ENCODE data around the gene DCLK1.
"Not testable (repeated sequence)": the region's sequence is repeated elsewhere in the genome, so short reads cannot be mapped to it uniquely, and the experiment has no call there.

Gene DCLK1

DNA sequence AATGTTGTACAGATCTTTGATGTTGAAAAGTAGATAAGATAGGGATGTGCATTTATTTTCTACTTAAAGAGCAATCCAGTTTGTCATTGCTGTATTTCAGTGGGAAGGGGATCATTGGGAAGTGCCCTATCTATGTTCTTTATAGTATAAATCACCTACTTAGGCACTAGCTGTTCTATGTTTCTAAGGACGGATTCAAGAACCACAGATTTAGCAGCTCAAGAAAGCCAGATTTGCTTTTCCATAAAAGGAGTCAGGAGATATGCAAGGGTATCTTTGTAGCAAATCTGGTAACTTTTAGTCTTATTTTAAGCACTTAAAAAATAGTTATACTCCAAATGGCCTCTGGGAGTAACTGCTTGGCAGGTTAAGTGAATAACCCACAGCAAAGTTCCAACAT, 23.7 kb downstream of the DCLK1 start:
- TF ChIP-seq, protein P1, sequence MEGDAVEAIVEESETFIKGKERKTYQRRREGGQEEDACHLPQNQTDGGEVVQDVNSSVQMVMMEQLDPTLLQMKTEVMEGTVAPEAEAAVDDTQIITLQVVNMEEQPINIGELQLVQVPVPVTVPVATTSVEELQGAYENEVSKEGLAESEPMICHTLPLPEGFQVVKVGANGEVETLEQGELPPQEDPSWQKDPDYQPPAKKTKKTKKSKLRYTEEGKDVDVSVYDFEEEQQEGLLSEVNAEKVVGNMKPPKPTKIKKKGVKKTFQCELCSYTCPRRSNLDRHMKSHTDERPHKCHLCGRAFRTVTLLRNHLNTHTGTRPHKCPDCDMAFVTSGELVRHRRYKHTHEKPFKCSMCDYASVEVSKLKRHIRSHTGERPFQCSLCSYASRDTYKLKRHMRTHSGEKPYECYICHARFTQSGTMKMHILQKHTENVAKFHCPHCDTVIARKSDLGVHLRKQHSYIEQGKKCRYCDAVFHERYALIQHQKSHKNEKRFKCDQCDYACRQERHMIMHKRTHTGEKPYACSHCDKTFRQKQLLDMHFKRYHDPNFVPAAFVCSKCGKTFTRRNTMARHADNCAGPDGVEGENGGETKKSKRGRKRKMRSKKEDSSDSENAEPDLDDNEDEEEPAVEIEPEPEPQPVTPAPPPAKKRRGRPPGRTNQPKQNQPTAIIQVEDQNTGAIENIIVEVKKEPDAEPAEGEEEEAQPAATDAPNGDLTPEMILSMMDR (conservative IDR thresholded peaks at IDR 0.05; ENCODE audit: low read depth, low read length) = no peak
- H3K4me2 ChIP-seq = no peak overlapping the region
- H3K4me3 ChIP-seq (IDR thresholded peaks at IDR 0.05; ENCODE audit: insufficient read depth, low read depth, low read length) = no peak overlapping the region
- H3K9ac ChIP-seq = no peak overlapping the region
- no peaks in the 10 kb centered on the region for H3K4me1 ChIP-seq (ENCODE audit: low read depth, poor library complexity, severe bottlenecking)
- H3K27me3 ChIP-seq (ENCODE audit: insufficient read depth, low read depth) = no peaks in the 10 kb centered on the region
- no peak overlapping the region for H2AFZ ChIP-seq (ENCODE audit: low read depth)
- no peaks in the 10 kb centered on the region for H3K36me3 ChIP-seq (ENCODE audit: insufficient read depth)
- H4K20me1 ChIP-seq (ENCODE audit: insufficient read depth) = no peaks in the 10 kb centered on the region
- H3K79me2 ChIP-seq (ENCODE audit: insufficient read depth, low read depth) = no peaks in the 10 kb centered on the region
- H3K27ac ChIP-seq = no peak overlapping the region

DNA sequence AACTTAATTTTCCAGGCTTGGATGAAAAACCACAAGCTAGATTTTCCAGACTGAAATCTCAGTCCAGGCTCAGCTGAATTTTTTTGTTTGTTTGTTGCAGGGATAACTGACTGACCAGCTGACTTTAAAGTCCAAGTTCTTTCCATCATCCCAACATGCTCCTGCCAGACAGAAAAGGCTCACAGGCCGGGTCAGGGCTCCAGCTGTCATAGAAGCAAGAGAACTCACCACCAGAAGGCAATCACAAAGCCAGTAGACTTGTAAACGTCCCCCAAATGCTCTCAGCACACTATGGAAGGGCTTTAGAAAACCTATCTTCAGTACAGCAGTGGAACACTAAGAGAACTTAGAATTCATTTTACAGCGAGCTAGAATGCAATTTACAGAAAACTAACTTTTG, 25.5 kb downstream of the DCLK1 start:
- Histone ChIP-seq H3K27ac (no peak overlapping the region), H4K20me1 (ENCODE audit: insufficient read depth) (no peaks in the 10 kb centered on the region), H2AFZ (ENCODE audit: low read depth) (no peak overlapping the region), H3K27me3 (ENCODE audit: insufficient read depth, low read depth) (no peaks in the 10 kb centered on the region), H3K4me2 (no peak overlapping the region), H3K79me2 (ENCODE audit: insufficient read depth, low read depth) (no peaks in the 10 kb centered on the region), H3K4me1 (ENCODE audit: low read depth, poor library complexity, severe bottlenecking) (no peaks in the 10 kb centered on the region), H3K9ac (no peak overlapping the region), H3K4me3 (IDR thresholded peaks at IDR 0.05; ENCODE audit: insufficient read depth, low read depth, low read length) (no peak overlapping the region), H3K36me3 (ENCODE audit: insufficient read depth) (no peaks in the 10 kb centered on the region)
- TF ChIP-seq, protein P1 (conservative IDR thresholded peaks at IDR 0.05; ENCODE audit: low read depth, low read length) = no peak

DNA sequence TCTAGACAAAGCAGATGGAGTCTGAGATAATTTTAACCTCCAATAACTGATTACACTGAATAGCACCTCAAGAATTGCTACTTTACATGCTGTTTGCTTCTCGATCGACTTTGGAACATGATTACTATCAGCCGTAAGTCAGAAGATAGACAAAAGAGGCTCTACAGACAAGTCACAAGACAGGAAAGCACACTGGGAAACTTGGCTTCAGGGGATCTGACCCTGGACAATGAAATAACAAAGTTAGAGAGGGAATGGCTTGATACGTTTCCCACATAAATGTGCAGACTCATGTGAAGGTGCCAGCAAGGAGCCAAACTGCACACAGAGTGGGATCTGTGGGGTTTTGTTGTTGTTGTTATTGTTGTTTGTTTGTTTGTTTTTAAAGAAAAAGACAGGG, 28.5 kb downstream of the DCLK1 start:
- TF ChIP-seq, protein P1 (conservative IDR thresholded peaks at IDR 0.05; ENCODE audit: low read depth, low read length) = no peak
- Histone ChIP-seq H2AFZ (ENCODE audit: low read depth) (no peak overlapping the region), H3K27ac (no peak overlapping the region)

DNA sequence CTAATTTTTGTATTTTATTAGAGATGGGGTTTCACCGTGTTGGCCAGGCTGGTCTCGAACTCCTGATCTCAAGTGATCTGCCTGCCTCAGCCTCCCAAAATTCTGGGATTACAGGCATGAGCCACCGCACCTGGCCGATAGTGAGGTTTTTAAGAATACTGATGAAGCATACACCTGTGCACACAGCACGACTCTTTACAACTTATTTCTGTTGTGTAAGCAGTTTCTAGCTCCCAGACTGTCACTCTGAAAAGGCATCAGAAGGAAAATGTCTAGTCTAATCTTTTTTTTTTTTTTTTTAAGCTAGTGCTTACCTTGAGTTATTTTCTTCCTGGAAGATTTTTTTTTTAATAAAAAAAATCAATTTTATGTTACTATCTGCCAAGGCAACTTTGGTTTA, 29.3 kb downstream of the DCLK1 start:
- not testable (repeated sequence) for H2AFZ ChIP-seq (ENCODE audit: low read depth); H3K4me2 ChIP-seq; H3K27ac ChIP-seq; H3K27me3 ChIP-seq (ENCODE audit: insufficient read depth, low read depth); H4K20me1 ChIP-seq (ENCODE audit: insufficient read depth); H3K36me3 ChIP-seq (ENCODE audit: insufficient read depth); H3K4me3 ChIP-seq (IDR thresholded peaks at IDR 0.05; ENCODE audit: insufficient read depth, low read depth, low read length); H3K4me1 ChIP-seq (ENCODE audit: low read depth, poor library complexity, severe bottlenecking); H3K79me2 ChIP-seq (ENCODE audit: insufficient read depth, low read depth); H3K9ac ChIP-seq

More for the DNA sequence above, 28.5 kb downstream of the DCLK1 start:
- no peaks in the 10 kb centered on the region for H3K36me3 ChIP-seq (ENCODE audit: insufficient read depth)
- no peaks in the 10 kb centered on the region for H4K20me1 ChIP-seq (ENCODE audit: insufficient read depth)
- H3K9ac ChIP-seq = no peak overlapping the region
- H3K4me3 ChIP-seq (IDR thresholded peaks at IDR 0.05; ENCODE audit: insufficient read depth, low read depth, low read length) = no peak overlapping the region
- H3K4me2 ChIP-seq = no peak overlapping the region
- no peaks in the 10 kb centered on the region for H3K27me3 ChIP-seq (ENCODE audit: insufficient read depth, low read depth)
- H3K4me1 ChIP-seq (ENCODE audit: low read depth, poor library complexity, severe bottlenecking) = no peaks in the 10 kb centered on the region
- H3K79me2 ChIP-seq (ENCODE audit: insufficient read depth, low read depth) = no peaks in the 10 kb centered on the region

DNA sequence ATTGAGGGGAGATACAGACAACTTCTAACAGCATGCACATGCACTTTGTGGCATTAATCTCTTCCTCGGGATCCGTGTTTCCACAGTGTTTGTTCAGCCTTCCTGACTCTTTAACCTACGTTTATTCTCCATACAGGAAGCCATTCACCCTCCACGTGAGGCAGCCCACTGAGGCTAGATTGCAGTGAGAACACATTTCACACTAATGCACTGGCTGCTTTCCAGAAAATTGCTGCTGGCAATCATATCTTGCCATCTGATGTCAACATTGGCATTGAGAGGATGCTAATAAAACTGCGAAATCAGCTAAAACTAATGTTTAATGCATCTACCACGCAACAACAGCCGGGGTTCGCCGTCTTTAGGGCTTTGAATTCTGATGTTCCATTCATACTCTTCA, 30.0 kb downstream of the DCLK1 start:
- Histone ChIP-seq H4K20me1 (ENCODE audit: insufficient read depth) (no peaks in the 10 kb centered on the region), H3K27me3 (ENCODE audit: insufficient read depth, low read depth) (no peaks in the 10 kb centered on the region), H3K4me3 (IDR thresholded peaks at IDR 0.05; ENCODE audit: insufficient read depth, low read depth, low read length) (no peak overlapping the region), H3K4me1 (ENCODE audit: low read depth, poor library complexity, severe bottlenecking) (no peaks in the 10 kb centered on the region), H3K4me2 (no peak overlapping the region), H3K36me3 (ENCODE audit: insufficient read depth) (no peaks in the 10 kb centered on the region), H3K9ac (no peak overlapping the region), H3K27ac (no peak overlapping the region), H2AFZ (ENCODE audit: low read depth) (no peak overlapping the region), H3K79me2 (ENCODE audit: insufficient read depth, low read depth) (no peaks in the 10 kb centered on the region)
- TF ChIP-seq, protein P1 (conservative IDR thresholded peaks at IDR 0.05; ENCODE audit: low read depth, low read length) = no peak
